Epithelial cell of esophagus (primary cell): ENCODE data around the gene LCP2.
"Not testable (repeated sequence)": the region's sequence is repeated elsewhere in the genome, so short reads cannot be mapped to it uniquely, and the experiment has no call there.

Experiments
- DNase-seq: peaks from one replicate; pipeline ENCODE4 v3.0.0; 2010; ENCODE audit warnings: low read depth
- H3K4me3 ChIP-seq: 2 replicates; pipeline ENCODE4 v1.5.1; 2011; ENCODE audit warnings: mild to moderate bottlenecking, low read length, control low read depth
- TF ChIP-seq, protein P1 (sequence below): IDR thresholded peaks from 2 replicates; pipeline ENCODE4 v1.5.1; 2011; ENCODE audit warnings: low read depth, mild to moderate bottlenecking, low read length, control low read depth, inconsistent platforms; ENCODE audit not compliant: insufficient read depth; ENCODE audit errors: missing control alignments

The LCP2 gene

DNA sequence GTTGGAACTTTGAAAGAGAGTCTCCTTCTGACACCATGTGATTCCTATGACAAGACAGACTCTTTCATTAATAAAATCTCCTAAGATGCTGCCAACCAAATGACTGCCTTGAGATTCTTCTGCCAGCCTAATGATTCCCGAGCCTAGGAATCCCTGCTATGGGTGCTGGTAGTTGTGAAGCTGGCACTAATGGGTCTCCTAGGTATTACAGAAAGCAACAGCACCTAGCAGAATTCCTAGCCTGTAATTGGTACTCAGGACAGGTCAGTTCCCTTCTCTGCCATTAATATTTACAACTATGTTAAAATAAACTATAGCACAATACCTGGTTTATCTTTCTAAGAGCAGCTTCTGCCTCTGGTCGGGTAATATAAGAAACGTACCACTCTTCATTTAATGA is 45.5 kb downstream of the LCP2 start:
- H3K4me3 ChIP-seq, result no peak overlapping the region
- TF ChIP-seq, protein P1, sequence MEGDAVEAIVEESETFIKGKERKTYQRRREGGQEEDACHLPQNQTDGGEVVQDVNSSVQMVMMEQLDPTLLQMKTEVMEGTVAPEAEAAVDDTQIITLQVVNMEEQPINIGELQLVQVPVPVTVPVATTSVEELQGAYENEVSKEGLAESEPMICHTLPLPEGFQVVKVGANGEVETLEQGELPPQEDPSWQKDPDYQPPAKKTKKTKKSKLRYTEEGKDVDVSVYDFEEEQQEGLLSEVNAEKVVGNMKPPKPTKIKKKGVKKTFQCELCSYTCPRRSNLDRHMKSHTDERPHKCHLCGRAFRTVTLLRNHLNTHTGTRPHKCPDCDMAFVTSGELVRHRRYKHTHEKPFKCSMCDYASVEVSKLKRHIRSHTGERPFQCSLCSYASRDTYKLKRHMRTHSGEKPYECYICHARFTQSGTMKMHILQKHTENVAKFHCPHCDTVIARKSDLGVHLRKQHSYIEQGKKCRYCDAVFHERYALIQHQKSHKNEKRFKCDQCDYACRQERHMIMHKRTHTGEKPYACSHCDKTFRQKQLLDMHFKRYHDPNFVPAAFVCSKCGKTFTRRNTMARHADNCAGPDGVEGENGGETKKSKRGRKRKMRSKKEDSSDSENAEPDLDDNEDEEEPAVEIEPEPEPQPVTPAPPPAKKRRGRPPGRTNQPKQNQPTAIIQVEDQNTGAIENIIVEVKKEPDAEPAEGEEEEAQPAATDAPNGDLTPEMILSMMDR, result no peak
- no peak for DNase-seq

DNA sequence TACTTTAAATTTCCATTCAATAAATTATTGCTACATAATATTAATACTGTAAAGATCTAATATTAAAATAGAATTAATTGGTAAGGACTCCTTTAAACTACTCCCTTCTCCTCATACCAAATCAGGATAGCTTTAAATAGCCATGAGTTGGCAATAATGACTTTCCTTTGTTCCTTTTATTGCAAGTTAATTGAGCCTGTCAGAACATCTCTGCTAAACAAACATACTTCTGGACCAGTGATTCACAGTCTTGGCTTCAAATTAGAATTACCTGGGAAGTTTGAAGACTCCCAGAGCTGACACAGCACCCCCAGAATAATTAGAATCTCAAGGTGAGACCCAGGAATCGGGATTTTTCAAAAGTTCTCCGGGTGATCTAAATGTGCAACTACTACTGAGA is 46.1 kb downstream of the LCP2 start:
- peak; percentile 68 for DNase-seq
- TF ChIP-seq, protein P1, result no peak
- no peak overlapping the region for H3K4me3 ChIP-seq

DNA sequence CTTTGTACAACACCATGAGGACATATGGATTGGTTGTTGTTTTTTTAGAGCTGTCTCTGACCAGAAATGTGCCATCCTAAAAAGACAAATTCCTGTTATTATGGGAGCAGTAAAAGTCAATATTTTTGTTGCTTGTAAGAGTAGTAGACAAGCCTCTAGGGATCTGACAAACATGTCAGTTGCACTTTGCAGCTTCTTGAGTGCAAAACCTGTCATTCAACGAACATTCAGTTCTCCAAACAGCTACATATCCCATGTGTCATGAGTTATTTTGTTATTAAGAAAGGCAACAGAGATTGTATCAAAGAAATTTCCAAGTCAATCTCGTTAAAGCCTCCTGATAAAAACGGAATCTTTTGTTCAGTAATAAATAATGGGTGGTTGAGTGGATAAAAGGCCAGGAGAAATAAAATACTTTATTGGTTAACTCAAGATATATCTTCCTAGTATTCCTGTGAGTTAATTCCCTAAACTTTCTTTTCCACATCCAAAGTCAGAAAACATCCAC is 46.7 kb downstream of the LCP2 start:
- TF ChIP-seq, protein P1, result no peak
- no peak for DNase-seq
- no peak overlapping the region for H3K4me3 ChIP-seq

DNA sequence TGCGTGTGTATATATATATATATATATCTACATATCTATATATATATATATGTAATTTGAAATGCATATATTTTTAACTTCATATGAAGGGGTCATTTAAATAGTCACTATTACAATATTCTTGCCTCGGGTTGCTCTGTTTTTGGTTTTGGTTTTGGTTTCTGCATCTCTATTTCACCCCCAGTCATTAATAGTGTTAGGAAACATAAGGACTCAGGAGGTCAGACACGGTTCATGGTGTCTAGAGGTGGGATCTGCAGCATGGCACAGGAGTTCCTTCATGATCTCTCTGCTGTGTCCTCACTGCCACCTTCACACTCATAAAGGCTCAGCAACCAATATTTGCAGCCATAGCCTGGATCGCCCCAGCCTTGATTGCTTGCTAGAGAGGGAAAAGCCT is 48.2 kb downstream of the LCP2 start:
- no peak for DNase-seq
- no peak overlapping the region for H3K4me3 ChIP-seq
- TF ChIP-seq, protein P1, result no peak

- H3K4me3 ChIP-seq, DNase-seq: not testable (repeated sequence)
Measured at GRCh38 chr5:170248931-170249227, 48.7 kb downstream of the LCP2 start.

DNA sequence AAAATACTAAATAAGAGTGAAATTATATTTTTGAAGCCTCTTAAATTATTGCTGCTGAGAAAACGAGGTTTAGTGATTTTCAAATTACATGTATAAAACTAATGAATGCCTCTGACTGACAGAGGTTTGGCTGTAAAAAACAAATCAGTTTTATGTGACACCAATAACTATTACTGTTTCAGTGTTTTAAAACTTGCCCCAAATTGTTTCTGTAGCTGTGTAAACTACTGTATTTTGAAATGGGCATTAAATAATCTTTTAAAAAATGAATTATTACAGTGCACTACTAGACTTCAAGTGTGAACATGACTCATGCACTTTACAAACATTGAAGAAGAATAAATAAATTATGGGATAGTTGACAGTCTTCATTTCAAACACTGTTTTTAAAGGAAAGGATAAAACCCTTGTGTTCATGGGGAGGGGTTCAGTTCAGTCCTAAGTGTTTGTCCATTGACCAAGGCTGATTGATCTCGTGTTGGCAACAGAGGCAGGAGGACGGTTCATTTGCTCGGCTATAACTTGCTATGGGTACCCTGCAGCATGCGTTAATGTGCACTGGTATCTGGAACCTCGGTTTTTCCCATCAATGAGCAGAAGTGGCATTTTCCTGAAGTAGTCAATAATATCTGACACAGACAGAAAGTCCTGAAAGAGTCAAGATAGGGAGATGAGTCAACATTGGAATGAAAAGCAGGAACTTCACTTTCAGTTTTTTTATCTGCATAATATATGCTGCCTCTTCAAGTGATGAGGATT is 49.2 kb downstream of the LCP2 start:
- DNase-seq, result peak; percentile 22
- TF ChIP-seq, protein P1, result no peak
- no peak overlapping the region for H3K4me3 ChIP-seq

DNA sequence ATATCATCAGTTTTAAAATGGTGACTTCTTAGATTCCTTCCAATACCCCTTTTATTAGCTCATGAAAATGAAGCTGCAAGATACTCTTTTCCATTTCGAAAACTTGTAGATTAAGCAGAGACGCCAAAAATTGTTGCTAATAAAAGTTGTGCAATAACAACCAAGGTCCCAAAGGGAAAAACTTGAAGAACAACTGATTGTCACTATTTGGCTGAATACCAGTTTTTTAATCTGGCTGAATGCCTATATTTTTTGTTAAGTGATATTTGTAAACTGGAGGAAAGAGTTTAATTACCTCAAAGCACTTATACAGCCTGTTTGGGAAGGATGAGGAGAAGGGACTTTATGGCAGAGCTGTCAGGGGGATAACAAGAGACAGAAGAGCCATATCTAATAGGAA is 50.2 kb downstream of the LCP2 start:
- no peak overlapping the region for H3K4me3 ChIP-seq
- no peak for DNase-seq

More for the DNA sequence above, 50.2 kb downstream of the LCP2 start:
- TF ChIP-seq, protein P1, result no peak
